ENCODE results near the gene AACS.

GRCh38 chr12:125099409-125099782, 34.2 kb downstream of the AACS start:
- TF ChIP-seq MAX (IDR thresholded peaks at IDR 0.05), result no peak
- TF ChIP-seq POLR2AphosphoS2 (conservative IDR thresholded peaks at IDR 0.05; ENCODE audit: low read length), result no peak
- TF ChIP-seq RCOR1 (IDR thresholded peaks at IDR 0.05; ENCODE audit: low read depth, low read length), result no peak
- TF ChIP-seq CTCF (IDR thresholded peaks at IDR 0.05), result no peak
- no peak for TF ChIP-seq BCL3 (IDR thresholded peaks at IDR 0.05)
- no peak for TF ChIP-seq POLR2A (IDR thresholded peaks at IDR 0.05; ENCODE audit: low read length)
- TF ChIP-seq JUN (IDR thresholded peaks at IDR 0.05), result no peak
- no peak for TF ChIP-seq RAD21 (conservative IDR thresholded peaks at IDR 0.05 in 1 of 2, IDR thresholded peaks at IDR 0.05 in 1 of 2)
- TF ChIP-seq MAZ (IDR thresholded peaks at IDR 0.05; ENCODE audit: borderline replicate concordance, low read depth, low read length), result no peak
- TF ChIP-seq USF2 (IDR thresholded peaks at IDR 0.05), result no peak
- no peak for TF ChIP-seq EHMT2 (IDR thresholded peaks at IDR 0.05; ENCODE audit: low read depth)
- no peak for TF ChIP-seq EP300 (IDR thresholded peaks at IDR 0.05)

Measured in A549 (cell line).